Mammary epithelial cell (primary cell): ENCODE data around the gene MDGA2.

Experiments used
- EZH2 ChIP-seq: IDR thresholded peaks from 2 replicates; pipeline ENCODE4 v1.6.1; 2012; ENCODE audit warnings: low read length, inconsistent platforms, borderline replicate concordance
- TF ChIP-seq, protein P1 (sequence below), 2 donors: IDR thresholded peaks in 1 of 2; conservative IDR thresholded peaks in 1 of 2; 2 replicates each; pipeline ENCODE4 v1.5.1; 2011 to 2012; ENCODE audit warnings: inconsistent platforms in 2 of 2, low read length in 2 of 2, mild to moderate bottlenecking in 2 of 2, control low read depth in 1 of 2, low read depth in 1 of 2; ENCODE audit not compliant: insufficient read depth in 1 of 2; ENCODE audit errors: extremely low read depth in 1 of 2

DNA sequence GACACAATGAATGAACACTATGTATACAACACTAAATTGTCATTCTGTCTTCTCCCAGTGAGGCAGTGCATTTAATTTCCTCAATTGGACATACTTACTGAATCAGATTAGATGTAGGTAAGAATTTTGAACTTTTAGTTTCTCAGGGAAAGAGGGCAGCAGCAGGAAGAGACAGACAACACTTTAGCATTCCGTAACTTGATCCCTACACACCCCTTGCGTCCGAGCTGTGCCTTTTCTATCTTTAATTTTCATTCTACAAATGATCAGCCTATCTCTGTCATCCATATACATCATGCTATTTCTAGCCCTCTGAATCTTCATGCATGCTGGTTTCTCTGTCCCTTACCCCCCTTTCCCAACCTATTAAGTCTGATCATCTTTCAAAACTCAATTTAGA, 665.8 kb downstream of the MDGA2 start:
- TF ChIP-seq, protein P1, sequence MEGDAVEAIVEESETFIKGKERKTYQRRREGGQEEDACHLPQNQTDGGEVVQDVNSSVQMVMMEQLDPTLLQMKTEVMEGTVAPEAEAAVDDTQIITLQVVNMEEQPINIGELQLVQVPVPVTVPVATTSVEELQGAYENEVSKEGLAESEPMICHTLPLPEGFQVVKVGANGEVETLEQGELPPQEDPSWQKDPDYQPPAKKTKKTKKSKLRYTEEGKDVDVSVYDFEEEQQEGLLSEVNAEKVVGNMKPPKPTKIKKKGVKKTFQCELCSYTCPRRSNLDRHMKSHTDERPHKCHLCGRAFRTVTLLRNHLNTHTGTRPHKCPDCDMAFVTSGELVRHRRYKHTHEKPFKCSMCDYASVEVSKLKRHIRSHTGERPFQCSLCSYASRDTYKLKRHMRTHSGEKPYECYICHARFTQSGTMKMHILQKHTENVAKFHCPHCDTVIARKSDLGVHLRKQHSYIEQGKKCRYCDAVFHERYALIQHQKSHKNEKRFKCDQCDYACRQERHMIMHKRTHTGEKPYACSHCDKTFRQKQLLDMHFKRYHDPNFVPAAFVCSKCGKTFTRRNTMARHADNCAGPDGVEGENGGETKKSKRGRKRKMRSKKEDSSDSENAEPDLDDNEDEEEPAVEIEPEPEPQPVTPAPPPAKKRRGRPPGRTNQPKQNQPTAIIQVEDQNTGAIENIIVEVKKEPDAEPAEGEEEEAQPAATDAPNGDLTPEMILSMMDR (conservative IDR thresholded peaks at IDR 0.05 in 1 of 2, IDR thresholded peaks at IDR 0.05 in 1 of 2; ENCODE audit: extremely low read depth in 1 of 2, insufficient read depth in 1 of 2, low read depth in 1 of 2, low read length in 2 of 2): no peak
- no peak for TF ChIP-seq EZH2
